Transverse colon (tissue), 4 donors: Measurements from ENCODE around the gene KLHL13.

Experiments
- POLR2A ChIP-seq: fragments of 450-650 bp; IDR thresholded peaks from one replicate; pipeline ENCODE4 v1.6.1; 2016; ENCODE audit warnings: antibody characterized with exemption, mild to moderate bottlenecking, moderate library complexity
- POLR2AphosphoS5 ChIP-seq, 3 donors: sonication (generic); formaldehyde crosslinking; IDR thresholded peaks; one replicate each; pipeline ENCODE4 v1.6.1; 2016; ENCODE audit warnings: antibody characterized with exemption in 3 of 3
- TF ChIP-seq, protein P1 (sequence below), 5 experiments: fragments of 200-600 bp in 3 of 5; fragments of 450-650 bp in 2 of 5; sonication (generic) in 3 of 5; IDR thresholded peaks; 1 replicate in 2 of 5; 2 replicates in 3 of 5; pipeline ENCODE4 v1.5.1; 2016 to 2017; ENCODE audit warnings: antibody characterized with exemption in 5 of 5, inconsistent platforms in 3 of 5, mild to moderate bottlenecking in 2 of 5, moderate library complexity in 1 of 5

DNA sequence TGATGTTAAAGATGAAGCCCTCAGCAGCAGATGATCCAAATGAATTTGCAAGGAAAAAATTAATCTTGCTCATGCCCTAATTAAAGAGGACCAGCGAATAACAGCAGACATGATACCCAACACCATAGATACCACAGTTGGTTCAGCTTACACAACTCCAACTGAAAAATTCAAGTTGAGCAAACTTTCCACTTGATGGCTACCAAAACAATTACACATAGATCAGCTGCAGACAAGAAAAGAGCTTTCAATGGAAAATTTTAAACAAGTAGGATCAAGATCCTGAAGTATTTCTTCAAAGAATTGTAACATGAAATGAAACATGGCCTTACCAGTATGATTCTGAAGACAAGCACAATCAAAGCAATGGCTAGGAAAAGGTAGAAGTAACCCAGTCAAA is 90.0 kb downstream of the KLHL13 start:
- TF ChIP-seq, protein P1, sequence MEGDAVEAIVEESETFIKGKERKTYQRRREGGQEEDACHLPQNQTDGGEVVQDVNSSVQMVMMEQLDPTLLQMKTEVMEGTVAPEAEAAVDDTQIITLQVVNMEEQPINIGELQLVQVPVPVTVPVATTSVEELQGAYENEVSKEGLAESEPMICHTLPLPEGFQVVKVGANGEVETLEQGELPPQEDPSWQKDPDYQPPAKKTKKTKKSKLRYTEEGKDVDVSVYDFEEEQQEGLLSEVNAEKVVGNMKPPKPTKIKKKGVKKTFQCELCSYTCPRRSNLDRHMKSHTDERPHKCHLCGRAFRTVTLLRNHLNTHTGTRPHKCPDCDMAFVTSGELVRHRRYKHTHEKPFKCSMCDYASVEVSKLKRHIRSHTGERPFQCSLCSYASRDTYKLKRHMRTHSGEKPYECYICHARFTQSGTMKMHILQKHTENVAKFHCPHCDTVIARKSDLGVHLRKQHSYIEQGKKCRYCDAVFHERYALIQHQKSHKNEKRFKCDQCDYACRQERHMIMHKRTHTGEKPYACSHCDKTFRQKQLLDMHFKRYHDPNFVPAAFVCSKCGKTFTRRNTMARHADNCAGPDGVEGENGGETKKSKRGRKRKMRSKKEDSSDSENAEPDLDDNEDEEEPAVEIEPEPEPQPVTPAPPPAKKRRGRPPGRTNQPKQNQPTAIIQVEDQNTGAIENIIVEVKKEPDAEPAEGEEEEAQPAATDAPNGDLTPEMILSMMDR (IDR thresholded peaks at IDR 0.05), result no peak
- TF ChIP-seq POLR2A (no peak), POLR2AphosphoS5 (IDR thresholded peaks at IDR 0.05) (no peak)
